GM19238 (cell line): ENCODE data around the gene SEPTIN3.

Source experiments
- DNase-seq: peaks from one replicate; pipeline ENCODE4 v3.0.0; 2011; ENCODE audit warnings: low spot score; ENCODE audit not compliant: insufficient read length

The SEPTIN3 gene

GRCh38 chr22:41975299-41976069 lies 6.2 kb downstream of the SEPTIN3 start:
- no peak for DNase-seq

GRCh38 chr22:41976070-41976901 lies 7.0 kb downstream of the SEPTIN3 start:
- DNase-seq = peak; percentile 55

- no peak for DNase-seq
Observed at GRCh38 chr22:41976961-41977566, 7.8 kb downstream of the SEPTIN3 start.

GRCh38 chr22:41978732-41979131 lies 9.5 kb downstream of the SEPTIN3 start:
- DNase-seq = no peak

- no peak for DNase-seq
Observed at GRCh38 chr22:41979423-41980250, 10.4 kb downstream of the SEPTIN3 start.

- DNase-seq = no peak
Observed at GRCh38 chr22:41982865-41983264, 13.6 kb downstream of the SEPTIN3 start.

- no peak for DNase-seq
Observed at GRCh38 chr22:41983513-41984405, 14.5 kb downstream of the SEPTIN3 start.

- no peak for DNase-seq
Observed at GRCh38 chr22:41987276-41987675, 18.0 kb downstream of the SEPTIN3 start.

GRCh38 chr22:41989246-41989645 lies 20.0 kb downstream of the SEPTIN3 start:
- DNase-seq = no peak

- no peak for DNase-seq
Observed at GRCh38 chr22:41991111-41991510, 21.9 kb downstream of the SEPTIN3 start.

- no peak for DNase-seq
Observed at GRCh38 chr22:41992496-41992895, 23.3 kb downstream of the SEPTIN3 start.

- DNase-seq = no peak
Observed at GRCh38 chr22:41995211-41995610, 26.0 kb downstream of the SEPTIN3 start.

GRCh38 chr22:41996826-41997225 lies 27.6 kb downstream of the SEPTIN3 start:
- DNase-seq = no peak

- peak; percentile 76 for DNase-seq
Observed at GRCh38 chr22:41998361-41999261, 29.4 kb downstream of the SEPTIN3 start, which contains the start of gene WBP2NL. Gene WBP2NL (plus strand): TSS chr22:41998788. CDS start chr22:41998819, 31 bp downstream.

- DNase-seq = no peak
Observed at GRCh38 chr22:42000466-42000865, 31.2 kb downstream of the SEPTIN3 start.

GRCh38 chr22:42001121-42001520 lies 31.9 kb downstream of the SEPTIN3 start:
- no peak for DNase-seq

GRCh38 chr22:42001706-42002105 lies 32.5 kb downstream of the SEPTIN3 start:
- DNase-seq = no peak

GRCh38 chr22:42007922-42008321 lies 38.7 kb downstream of the SEPTIN3 start:
- no peak for DNase-seq

GRCh38 chr22:42010778-42011177 lies 41.5 kb downstream of the SEPTIN3 start:
- no peak for DNase-seq
